ENCODE data around the gene CTSW. TPM values are rescaled to one million over a fixed set of nuclear protein-coding genes. Genes with fewer than 3 reads are reported as not detected.

Gene CTSW
- polyA plus RNA-seq, 1 donor (not counting 4 experiments of a cell fraction or from before 2014, with no cell fraction given): not detected

GRCh38 chr11:65883786-65884715, 4.4 kb downstream of the CTSW start:
- dilution Hi-C loops (cut with MboI; ENCODE audit: extremely low pct_ligation_motif_present, low sequenced_read_pairs): no loop called here
- TF ChIP-seq CTCF (optimal IDR thresholded peaks at IDR 0.05 in 1 of 3, IDR thresholded peaks at IDR 0.05 in 1 of 3, conservative IDR thresholded peaks at IDR 0.05 in 1 of 3; ENCODE audit: extremely low read depth in 1 of 3, insufficient read depth in 2 of 3, low read length in 3 of 3) (no peak), EZH2 (IDR thresholded peaks at IDR 0.05; ENCODE audit: low read length) (no peak)
- Histone ChIP-seq H3K4me2 (ENCODE audit: control insufficient read depth, extremely low read depth, insufficient read depth, low read depth, low read length) (no peak overlapping the region), H3K9ac (ENCODE audit: control insufficient read depth, extremely low read depth, insufficient read depth, low read length) (no peak overlapping the region), H3K79me2 (ENCODE audit: control insufficient read depth, insufficient read depth, low read length) (peaks cover 17% of the 10 kb centered on the region), H3K36me3 (ENCODE audit: control insufficient read depth in 2 of 2, extremely low read depth in 1 of 2, insufficient read depth in 2 of 2, low read length in 2 of 2) (peaks cover 31 to 46% of the 10 kb centered on the region in 2 experiments), H3K27ac (ENCODE audit: control insufficient read depth, insufficient read depth, low read length) (no peak overlapping the region), H3K4me1 (ENCODE audit: control insufficient read depth, extremely low read depth, insufficient read depth, low read length) (peaks cover 13% of the 10 kb centered on the region), H3K9me1 (ENCODE audit: control insufficient read depth, extremely low read depth, insufficient read depth, low read length) (no peaks in the 10 kb centered on the region), H3K27me3 (ENCODE audit: control insufficient read depth, extremely low read depth, insufficient read depth, low read length) (no peaks in the 10 kb centered on the region), H3K4me3 (ENCODE audit: control insufficient read depth in 2 of 3, extremely low read depth in 1 of 3, insufficient read depth in 2 of 3, low read depth in 1 of 3, low read length in 3 of 3) (no peak overlapping the region), H2AFZ (ENCODE audit: control insufficient read depth, low read length) (no peak overlapping the region), H4K20me1 (ENCODE audit: control insufficient read depth, extremely low read depth, insufficient read depth, low read length) (no peaks in the 10 kb centered on the region), H3K9me3 (ENCODE audit: control insufficient read depth, low read depth, low read length) (no peaks in the 10 kb centered on the region)
- DNase-seq (ENCODE audit: low read depth, low spot score) (no peak), FAIRE-seq (no peak)

GRCh38 chr11:65884716-65885092, 5.1 kb downstream of the CTSW start:
- peaks cover 18% of the 10 kb centered on the region for H3K4me1 ChIP-seq (ENCODE audit: control insufficient read depth, extremely low read depth, insufficient read depth, low read length)
- H3K79me2 ChIP-seq (ENCODE audit: control insufficient read depth, insufficient read depth, low read length): peaks cover 17% of the 10 kb centered on the region
- no peaks in the 10 kb centered on the region for H3K9me1 ChIP-seq (ENCODE audit: control insufficient read depth, extremely low read depth, insufficient read depth, low read length)
- dilution Hi-C loops (cut with MboI; ENCODE audit: extremely low pct_ligation_motif_present, low sequenced_read_pairs): no loop called here
- no peak overlapping the region for H3K4me3 ChIP-seq (ENCODE audit: control insufficient read depth in 2 of 3, extremely low read depth in 1 of 3, insufficient read depth in 2 of 3, low read depth in 1 of 3, low read length in 3 of 3)
- no peak for DNase-seq (ENCODE audit: low read depth, low spot score)
- H3K4me2 ChIP-seq (ENCODE audit: control insufficient read depth, extremely low read depth, insufficient read depth, low read depth, low read length): no peak overlapping the region
- TF ChIP-seq CTCF (optimal IDR thresholded peaks at IDR 0.05 in 1 of 3, IDR thresholded peaks at IDR 0.05 in 1 of 3, conservative IDR thresholded peaks at IDR 0.05 in 1 of 3; ENCODE audit: extremely low read depth in 1 of 3, insufficient read depth in 2 of 3, low read length in 3 of 3): peak; percentile 99 to 100 (median 99)
- TF ChIP-seq EZH2 (IDR thresholded peaks at IDR 0.05; ENCODE audit: low read length): no peak
- H4K20me1 ChIP-seq (ENCODE audit: control insufficient read depth, extremely low read depth, insufficient read depth, low read length): no peaks in the 10 kb centered on the region
- H3K9ac ChIP-seq (ENCODE audit: control insufficient read depth, extremely low read depth, insufficient read depth, low read length): no peak overlapping the region
- H3K36me3 ChIP-seq (ENCODE audit: control insufficient read depth in 2 of 2, extremely low read depth in 1 of 2, insufficient read depth in 2 of 2, low read length in 2 of 2): peaks cover 31 to 46% of the 10 kb centered on the region in 2 experiments
- H2AFZ ChIP-seq (ENCODE audit: control insufficient read depth, low read length): no peak overlapping the region
- no peaks in the 10 kb centered on the region for H3K9me3 ChIP-seq (ENCODE audit: control insufficient read depth, low read depth, low read length)
- H3K27ac ChIP-seq (ENCODE audit: control insufficient read depth, insufficient read depth, low read length): no peak overlapping the region
- no peak for FAIRE-seq
- H3K27me3 ChIP-seq (ENCODE audit: control insufficient read depth, extremely low read depth, insufficient read depth, low read length): no peaks in the 10 kb centered on the region
